Kidney (tissue), 14 donors: Measurements from ENCODE around the gene NUDT22. TPM values are rescaled to one million over a fixed set of nuclear protein-coding genes. Genes with fewer than 3 reads are reported as not detected.

Experiments used
- DNase-seq, 5 donors: peaks; one replicate each; pipeline ENCODE4 v3.0.0-alpha.2; 2013 to 2020
- FAIRE-seq: peaks from 2 replicates; lab custom pipeline; 2012; peaks lifted over from hg19 to GRCh38; lab: Jason Lieb, UNC
- H3K27ac ChIP-seq, 2 donors: one replicate each; pipeline ENCODE4 v1.7.0; 2013; ENCODE audit warnings: low read depth in 2 of 2, low read length in 2 of 2, inconsistent platforms in 1 of 2
- H3K27me3 ChIP-seq: one replicate; pipeline ENCODE4 v1.7.1; 2013; ENCODE audit warnings: low read length, inconsistent platforms; ENCODE audit not compliant: control insufficient read depth, insufficient read depth
- H3K36me3 ChIP-seq, 3 donors: one replicate each; pipeline versions ENCODE4 v1.7.0 to v1.7.1; 2013; ENCODE audit warnings: low read length in 3 of 3, control low read depth in 1 of 3, inconsistent platforms in 1 of 3; ENCODE audit not compliant: insufficient read depth in 3 of 3, control insufficient read depth in 2 of 3
- H3K4me1 ChIP-seq, 3 donors: one replicate each; pipeline versions ENCODE4 v1.7.0 to v1.7.1; 2013; ENCODE audit warnings: low read length in 3 of 3, inconsistent platforms in 1 of 3, low read depth in 1 of 3; ENCODE audit not compliant: control insufficient read depth in 2 of 3, insufficient read depth in 2 of 3
- H3K4me3 ChIP-seq, 3 donors: one replicate each; pipeline versions ENCODE4 v1.7.0 to v1.8.1; 2013; ENCODE audit warnings: low read length in 3 of 3, control low read depth in 1 of 3, inconsistent platforms in 1 of 3
- H3K9ac ChIP-seq, 3 donors: one replicate each; pipeline versions ENCODE4 v1.7.0 to v1.7.1; 2013; ENCODE audit warnings: low read length in 3 of 3, control low read depth in 1 of 3, inconsistent platforms in 1 of 3
- H3K9me3 ChIP-seq, 3 donors: one replicate each; pipeline versions ENCODE4 v1.7.0 to v1.7.1; 2013; ENCODE audit warnings: low read length in 3 of 3, control low read depth in 1 of 3, inconsistent platforms in 1 of 3; ENCODE audit not compliant: control insufficient read depth in 2 of 3, insufficient read depth in 1 of 3
- CTCF ChIP-seq: IDR thresholded peaks from 3 replicates; pipeline ENCODE4 v1.5.1; 2012; ENCODE audit warnings: mild to moderate bottlenecking, moderate library complexity, borderline replicate concordance; ENCODE audit not compliant: insufficient read depth; ENCODE audit errors: extremely low read depth
- intact Hi-C: fragments of 100-400 bp; cut with DNase I; formaldehyde crosslinking; loops from one replicate; pipeline ENCODE4 v1.11.1; 2022
- polyA plus RNA-seq: library from polyadenylated mRNA; stranded (reverse); fragments of 350-450 nt; fragmentation: Illumina TruSeq; extraction: RNeasy Lipid Tissue Mini Kit (QIAGEN cat#74804); gene quantifications from one replicate; pipeline ENCODE4 v1.2.3, GENCODE V29; 2014; ENCODE audit warnings: low read depth, low replicate concordance; ENCODE audit not compliant: insufficient read depth
- total RNA-seq: library from RNA; stranded (reverse); fragmentation: NEBNext Ultra II Directional; extraction: Animal tissue kit (Norgen Biotek cat#: 25700); gene quantifications from one replicate; pipeline ENCODE4 v1.2.1, GENCODE V29; 2021
- donor health status: control.
- donor health status: control.
- donor health status: control.
- donor health status: control.
- donor health status: control.
- donor health status: DM: yes; HTN: yes; CAD: no.
- donor health status: Normal renal cell carcinoma (clear cell type).

The NUDT22 gene
- total and polyA plus RNA-seq, 2 donors from 2014 or later: 64.5 to 150 TPM

GRCh38 chr11:64238999-64239398 lies 12.9 kb downstream of the NUDT22 start:
- H3K27ac ChIP-seq: no peak overlapping the region
- peaks cover 0 to 16% (median 12%) of the 10 kb centered on the region in 3 donors for H3K36me3 ChIP-seq
- no peak for DNase-seq
- TF ChIP-seq CTCF: no peak
- no peak overlapping the region for H3K9ac ChIP-seq
- FAIRE-seq: no peak
- H3K27me3 ChIP-seq: no peaks in the 10 kb centered on the region
- no peaks in the 10 kb centered on the region for H3K9me3 ChIP-seq
- peaks cover 0 to 33% (median 29%) of the 10 kb centered on the region in 3 donors for H3K4me1 ChIP-seq
- H3K4me3 ChIP-seq: no peak overlapping the region
- intact Hi-C loops: no loop called here

- DNase-seq: no peak
- Histone ChIP-seq H3K36me3 (peaks cover 0 to 18% (median 12%) of the 10 kb centered on the region in 3 donors), H3K27ac (peak overlapping the region; percentile 100), H3K9ac (peak overlapping the region in 2 of 3 donors; percentile 97 to 100), H3K9me3 (no peaks in the 10 kb centered on the region), H3K4me1 (peaks cover 0 to 33% (median 29%) of the 10 kb centered on the region in 3 donors), H3K4me3 (peak overlapping the region in 2 of 3 donors; percentile 79 to 91), H3K27me3 (no peaks in the 10 kb centered on the region)
- TF ChIP-seq CTCF: no peak
- intact Hi-C loops: no loop called here
- FAIRE-seq: no peak
Observed at GRCh38 chr11:64239662-64240434, 13.8 kb downstream of the NUDT22 start.

GRCh38 chr11:64240435-64241240 lies 14.6 kb downstream of the NUDT22 start, which contains the start of gene FKBP2:
Gene FKBP2 (plus strand): TSS chr11:64241095. CDS start chr11:64242388, 1,293 bp downstream.
- intact Hi-C loops: no loop called here
- Histone ChIP-seq H3K4me3 (peak within 1 kb of the TSS; percentile 53 to 91 (median 79)), H3K27me3 (no peaks in the 10 kb centered on the region), H3K9me3 (no peaks in the 10 kb centered on the region), H3K36me3 (peaks cover 0 to 18% (median 12%) of the 10 kb centered on the region in 3 donors), H3K9ac (peak within 1 kb of the TSS; percentile 60 to 100 (median 97)), H3K4me1 (peaks cover 0 to 37% (median 26%) of the 10 kb centered on the region in 3 donors), H3K27ac (peak within 1 kb of the TSS; percentile 100)
- FAIRE-seq (no peak), DNase-seq (peak; percentile 98 to 100 (median 99))
- TF ChIP-seq CTCF: no peak
